Sigmoid colon (tissue), 4 donors: Measurements from ENCODE around the gene ZNF273.

Experiments used
- EP300 ChIP-seq, 4 donors: sonication (generic); formaldehyde crosslinking; IDR thresholded peaks; one replicate each; pipeline ENCODE4 v1.6.1; 2017; ENCODE audit warnings: antibody characterized with exemption in 4 of 4
- POLR2A ChIP-seq, 2 donors: fragments of 450-650 bp; IDR thresholded peaks; one replicate each; pipeline ENCODE4 v1.6.1; 2016; ENCODE audit warnings: antibody characterized with exemption in 2 of 2, mild to moderate bottlenecking in 2 of 2, moderate library complexity in 2 of 2
- POLR2AphosphoS5 ChIP-seq, 4 donors: sonication (generic); formaldehyde crosslinking; IDR thresholded peaks; one replicate each; pipeline ENCODE4 v1.6.1; 2017; ENCODE audit warnings: antibody characterized with exemption in 4 of 4
- TF ChIP-seq, protein P1 (sequence below), 4 experiments: fragments of 450-650 bp in 3 of 4; fragments of 200-600 bp in 1 of 4; IDR thresholded peaks; one replicate each; pipeline ENCODE4 v1.5.1; 2016 to 2019; ENCODE audit warnings: antibody characterized with exemption in 4 of 4, mild to moderate bottlenecking in 3 of 4, moderate library complexity in 2 of 4

DNA sequence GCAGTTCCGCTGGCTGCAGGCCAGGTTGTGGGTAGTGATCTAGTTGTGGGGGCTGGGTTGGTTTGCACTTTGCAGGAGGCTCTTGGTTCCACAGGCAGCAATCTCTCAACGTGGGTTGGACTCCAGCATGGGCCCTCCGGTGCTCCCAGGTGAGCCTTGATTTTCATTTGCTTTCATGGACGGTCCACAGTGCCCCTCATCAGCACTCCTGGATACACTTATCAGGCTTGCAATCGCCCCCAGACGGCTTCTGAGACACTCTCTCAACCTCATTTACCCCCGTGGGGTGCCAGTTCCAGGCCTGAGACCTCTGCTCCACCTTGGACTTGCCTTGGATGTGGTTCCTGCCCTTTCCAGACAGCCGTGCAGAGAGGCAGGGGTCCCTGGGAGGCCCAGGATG, 31.3 kb upstream of the ZNF273 start:
- TF ChIP-seq, protein P1, sequence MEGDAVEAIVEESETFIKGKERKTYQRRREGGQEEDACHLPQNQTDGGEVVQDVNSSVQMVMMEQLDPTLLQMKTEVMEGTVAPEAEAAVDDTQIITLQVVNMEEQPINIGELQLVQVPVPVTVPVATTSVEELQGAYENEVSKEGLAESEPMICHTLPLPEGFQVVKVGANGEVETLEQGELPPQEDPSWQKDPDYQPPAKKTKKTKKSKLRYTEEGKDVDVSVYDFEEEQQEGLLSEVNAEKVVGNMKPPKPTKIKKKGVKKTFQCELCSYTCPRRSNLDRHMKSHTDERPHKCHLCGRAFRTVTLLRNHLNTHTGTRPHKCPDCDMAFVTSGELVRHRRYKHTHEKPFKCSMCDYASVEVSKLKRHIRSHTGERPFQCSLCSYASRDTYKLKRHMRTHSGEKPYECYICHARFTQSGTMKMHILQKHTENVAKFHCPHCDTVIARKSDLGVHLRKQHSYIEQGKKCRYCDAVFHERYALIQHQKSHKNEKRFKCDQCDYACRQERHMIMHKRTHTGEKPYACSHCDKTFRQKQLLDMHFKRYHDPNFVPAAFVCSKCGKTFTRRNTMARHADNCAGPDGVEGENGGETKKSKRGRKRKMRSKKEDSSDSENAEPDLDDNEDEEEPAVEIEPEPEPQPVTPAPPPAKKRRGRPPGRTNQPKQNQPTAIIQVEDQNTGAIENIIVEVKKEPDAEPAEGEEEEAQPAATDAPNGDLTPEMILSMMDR (IDR thresholded peaks at IDR 0.05) = no peak
- TF ChIP-seq POLR2A (IDR thresholded peaks at IDR 0.05) = no peak
- TF ChIP-seq EP300 (IDR thresholded peaks at IDR 0.05) = no peak
- no peak for TF ChIP-seq POLR2AphosphoS5 (IDR thresholded peaks at IDR 0.05)
